H9 (cell line): Measurements from ENCODE around the gene MIGA2. TPM values are rescaled to one million over a fixed set of nuclear protein-coding genes. Genes with fewer than 3 reads are reported as not detected.

ENCODE experiments used
- DNase-seq: peaks from one replicate; pipeline ENCODE4 v3.0.0-alpha.2; 2017
- H2AFZ ChIP-seq: one replicate; pipeline ENCODE4 v1.6.1; 2013; ENCODE audit warnings: mild to moderate bottlenecking, low read length, control low read depth, moderate library complexity
- H2AK5ac ChIP-seq: 2 replicates; pipeline ENCODE4 v1.6.1; 2013; ENCODE audit warnings: low read length, control low read depth, mixed read lengths; ENCODE audit not compliant: insufficient read length
- H2BK120ac ChIP-seq: one replicate; pipeline ENCODE4 v1.6.1; 2013; ENCODE audit warnings: low read depth, mild to moderate bottlenecking, low read length, control low read depth, inconsistent platforms; ENCODE audit not compliant: poor library complexity, severe bottlenecking
- H2BK12ac ChIP-seq: 2 replicates; pipeline ENCODE4 v1.6.1; 2013; ENCODE audit warnings: low read length, control low read depth, mixed read lengths, low read depth; ENCODE audit not compliant: insufficient read length
- H2BK15ac ChIP-seq: 2 replicates; pipeline ENCODE4 v1.6.1; 2013; ENCODE audit warnings: low read depth, low read length, control low read depth
- H2BK20ac ChIP-seq: one replicate; pipeline ENCODE4 v1.6.1; 2013; ENCODE audit warnings: low read depth, mild to moderate bottlenecking, low read length, control low read depth, inconsistent platforms; ENCODE audit not compliant: poor library complexity, severe bottlenecking
- H2BK5ac ChIP-seq: 2 replicates; pipeline ENCODE4 v1.6.1; 2013; ENCODE audit warnings: low read length, control low read depth, mixed read lengths; ENCODE audit not compliant: insufficient read length
- H3K14ac ChIP-seq: 2 replicates; pipeline ENCODE4 v1.6.1; 2013; ENCODE audit warnings: low read length, control low read depth; ENCODE audit not compliant: insufficient read depth
- H3K18ac ChIP-seq: 2 replicates; pipeline ENCODE4 v1.6.1; 2013; ENCODE audit warnings: low read depth, mild to moderate bottlenecking, mixed read lengths, low read length, control low read depth; ENCODE audit not compliant: insufficient read length
- H3K23ac ChIP-seq: 2 replicates; pipeline ENCODE4 v1.6.1; 2013; ENCODE audit warnings: low read length, control low read depth, mixed read lengths, low read depth; ENCODE audit not compliant: insufficient read length
- H3K23me2 ChIP-seq: 2 replicates; pipeline ENCODE4 v1.6.1; 2013; ENCODE audit warnings: low read depth, mild to moderate bottlenecking, mixed read lengths, low read length, control low read depth; ENCODE audit not compliant: insufficient read length, poor library complexity, severe bottlenecking
- H3K27ac ChIP-seq: 2 replicates; pipeline ENCODE4 v1.5.1; 2013; ENCODE audit warnings: low read length, control low read depth, mixed read lengths, low read depth; ENCODE audit not compliant: insufficient read length
- H3K27me3 ChIP-seq: 2 replicates; pipeline ENCODE4 v1.6.1; 2013; ENCODE audit warnings: low read length, control low read depth, inconsistent platforms; ENCODE audit not compliant: insufficient read depth
- H3K4ac ChIP-seq: 2 replicates; pipeline ENCODE4 v1.6.1; 2013; ENCODE audit warnings: low read depth, mild to moderate bottlenecking, control low read depth, inconsistent platforms, low read length, moderate library complexity
- H3K4me1 ChIP-seq: 2 replicates; pipeline ENCODE4 v1.6.1; 2013; ENCODE audit warnings: low read length, control low read depth, inconsistent platforms; ENCODE audit not compliant: insufficient read depth
- H3K4me2 ChIP-seq: 2 replicates; pipeline ENCODE4 v1.6.1; 2013; ENCODE audit warnings: low read length, control low read depth, mixed read lengths; ENCODE audit not compliant: insufficient read length, insufficient read depth
- H3K56ac ChIP-seq: 2 replicates; pipeline ENCODE4 v1.6.1; 2013; ENCODE audit warnings: low read depth, mild to moderate bottlenecking, mixed read lengths, low read length, control low read depth; ENCODE audit not compliant: insufficient read length
- H3K79me1 ChIP-seq: 2 replicates; pipeline ENCODE4 v1.6.1; 2013; ENCODE audit warnings: low read depth, mild to moderate bottlenecking, moderate library complexity, low read length, control low read depth, inconsistent platforms; ENCODE audit not compliant: insufficient read depth, poor library complexity, severe bottlenecking
- H3K79me2 ChIP-seq: 2 replicates; pipeline ENCODE4 v1.6.1; 2013; ENCODE audit warnings: low read length, control low read depth, inconsistent platforms; ENCODE audit not compliant: insufficient read depth
- H3K9ac ChIP-seq: 2 replicates; pipeline ENCODE4 v1.6.1; 2013; ENCODE audit warnings: low read length, control low read depth, mixed read lengths; ENCODE audit not compliant: insufficient read length; ENCODE audit errors: extremely low read depth
- H3K9me3 ChIP-seq: one replicate; pipeline ENCODE4 v1.6.1; 2013; ENCODE audit warnings: low read depth, low read length, inconsistent platforms; ENCODE audit not compliant: control insufficient read depth
- H3T11ph ChIP-seq: one replicate; pipeline ENCODE4 v1.6.1; 2013; ENCODE audit warnings: mild to moderate bottlenecking, low read length, control low read depth, inconsistent platforms
- H4K20me1 ChIP-seq: one replicate; pipeline ENCODE4 v1.6.1; 2013; ENCODE audit not compliant: control insufficient read depth, insufficient read length, insufficient read depth
- H4K5ac ChIP-seq: 2 replicates; pipeline ENCODE4 v1.6.1; 2013; ENCODE audit warnings: low read depth, mild to moderate bottlenecking, mixed read lengths, low read length, control low read depth; ENCODE audit not compliant: insufficient read length
- H4K8ac ChIP-seq: replicated peaks from 2 replicates; pipeline ENCODE4 v1.6.1; 2013; ENCODE audit warnings: low read length, control low read depth, mixed read lengths, low read depth; ENCODE audit not compliant: insufficient read length
- H4K91ac ChIP-seq: 2 replicates; pipeline ENCODE4 v1.6.1; 2013; ENCODE audit warnings: low read depth, mild to moderate bottlenecking, moderate library complexity, mixed read lengths, low read length, control low read depth; ENCODE audit not compliant: insufficient read length
- H3K27ac Mint-ChIP-seq, 3 experiments: 2 replicates in 2 of 3; 3 replicates in 1 of 3; pipeline ENCODE4 v1.8.0; 2020 to 2021; ENCODE audit warnings: mixed read lengths in 3 of 3, mild to moderate bottlenecking in 1 of 3, moderate library complexity in 1 of 3
- H3K27me3 Mint-ChIP-seq: 2 replicates; pipeline ENCODE4 v1.8.0; 2021; ENCODE audit warnings: low read depth, mild to moderate bottlenecking, moderate library complexity, mixed read lengths
- H3K36me3 Mint-ChIP-seq, 3 experiments: 2 replicates in 2 of 3; 3 replicates in 1 of 3; pipeline ENCODE4 v1.8.0; 2020 to 2021; ENCODE audit warnings: low read depth in 3 of 3, mixed read lengths in 3 of 3; ENCODE audit not compliant: insufficient read depth in 1 of 3
- H3K4me1 Mint-ChIP-seq, 2 experiments: 2 replicates each; pipeline ENCODE4 v1.8.0; 2020; ENCODE audit warnings: mixed read lengths in 2 of 2
- H3K4me3 Mint-ChIP-seq, 2 experiments: 2 replicates in 1 of 2; 3 replicates in 1 of 2; pipeline ENCODE4 v1.8.0; 2020 to 2021; ENCODE audit warnings: mild to moderate bottlenecking in 2 of 2, mixed read lengths in 2 of 2, moderate library complexity in 1 of 2
- H3K9me3 Mint-ChIP-seq, 2 experiments: 2 replicates in 1 of 2; 3 replicates in 1 of 2; pipeline ENCODE4 v1.8.0; 2020; ENCODE audit warnings: mild to moderate bottlenecking in 2 of 2, mixed read lengths in 2 of 2, moderate library complexity in 1 of 2
- WGBS: extraction: QIAGEN DNeasy Blood & Tissue Kit; methylation state at CpG from one replicate; pipeline ENCODE4 v1.1.7; 2013; ENCODE audit warnings: missing lambda C conversion rate, low lambda C conversion rate, mixed read lengths; ENCODE audit not compliant: insufficient read length; ENCODE audit errors: extremely low coverage; 5-methylcytosine and 5-hydroxymethylcytosine counted together
- total RNA-seq: library from RNA; stranded (reverse); gene quantifications from 2 replicates; pipeline ENCODE4 v1.2.1, GENCODE V29; 2021
- TF ChIP-seq, protein P1 (sequence below): fragments of 200-600 bp; sonication (generic); conservative IDR thresholded peaks from 3 replicates; pipeline ENCODE4 v1.8.0; 2021; ENCODE audit warnings: antibody characterized with exemption, mild to moderate bottlenecking

MIGA2 gene
- total RNA-seq, 1 experiment from 2014 or later: 37.8 TPM

DNA sequence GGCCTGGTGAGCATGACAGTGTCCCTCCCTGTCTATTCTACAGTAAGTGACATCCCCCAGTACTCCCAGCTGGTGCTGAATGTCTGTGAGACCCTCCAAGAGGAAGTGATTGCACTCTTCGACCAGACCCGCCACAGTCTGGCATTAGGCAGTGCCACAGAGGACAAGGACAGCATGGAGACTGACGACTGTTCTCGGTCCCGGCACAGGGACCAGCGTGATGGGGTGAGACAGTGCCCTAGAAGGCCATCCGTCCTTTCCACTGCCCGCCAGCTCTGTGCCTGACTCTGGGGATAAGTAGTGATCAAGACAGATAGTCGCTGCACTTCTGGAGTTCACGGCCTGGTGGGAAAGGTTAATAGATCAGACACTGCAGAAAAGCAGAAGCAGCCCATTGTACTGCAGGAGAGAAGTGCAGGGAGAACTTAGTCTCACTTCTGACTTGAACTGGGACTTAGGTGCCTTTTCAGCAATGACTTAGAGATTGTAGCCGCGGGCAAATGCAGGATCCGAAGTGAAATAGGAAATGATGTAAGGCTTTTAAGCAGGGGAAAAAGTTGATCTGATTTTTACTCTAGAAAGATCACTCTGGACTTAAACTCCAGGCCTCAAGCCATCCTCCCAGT is 36.7 kb upstream of the MIGA2 start:
- no peak overlapping the region for H4K8ac ChIP-seq
- H3K9me3 Mint-ChIP-seq: no peaks in the 10 kb centered on the region
- H3K9ac ChIP-seq: no peak overlapping the region
- H3K4ac ChIP-seq: no peak overlapping the region
- no peak overlapping the region for H2AFZ ChIP-seq
- H2BK15ac ChIP-seq: no peak overlapping the region
- DNase-seq: no peak
- no peak overlapping the region for H3K56ac ChIP-seq
- H3K4me3 Mint-ChIP-seq: no peak overlapping the region
- H3K4me1 ChIP-seq: no peaks in the 10 kb centered on the region
- peaks cover 68 to 93% (median 83%) of the 10 kb centered on the region in 3 experiments for H3K36me3 Mint-ChIP-seq
- H3K79me2 ChIP-seq: no peaks in the 10 kb centered on the region
- H3K23me2 ChIP-seq: no peaks in the 10 kb centered on the region
- H3K27me3 Mint-ChIP-seq: no peaks in the 10 kb centered on the region; the same call in 1 of the 2 replicates
- H3K27me3 ChIP-seq: no peaks in the 10 kb centered on the region
- H4K91ac ChIP-seq: no peak overlapping the region
- no peak overlapping the region for H3T11ph ChIP-seq
- 0 out of 7 replicates have a peak overlapping the region, but pooled peaks of 1 of the 3 experiments have one; percentile 12 for H3K27ac Mint-ChIP-seq
- H2AK5ac ChIP-seq: no peak overlapping the region
- H3K79me1 ChIP-seq: no peaks in the 10 kb centered on the region
- H2BK12ac ChIP-seq: no peak overlapping the region
- H3K4me2 ChIP-seq: no peak overlapping the region
- H3K9me3 ChIP-seq: no peaks in the 10 kb centered on the region
- no peak overlapping the region for H2BK20ac ChIP-seq
- no peak overlapping the region for H3K23ac ChIP-seq
- no peak overlapping the region for H3K18ac ChIP-seq
- TF ChIP-seq, protein P1, sequence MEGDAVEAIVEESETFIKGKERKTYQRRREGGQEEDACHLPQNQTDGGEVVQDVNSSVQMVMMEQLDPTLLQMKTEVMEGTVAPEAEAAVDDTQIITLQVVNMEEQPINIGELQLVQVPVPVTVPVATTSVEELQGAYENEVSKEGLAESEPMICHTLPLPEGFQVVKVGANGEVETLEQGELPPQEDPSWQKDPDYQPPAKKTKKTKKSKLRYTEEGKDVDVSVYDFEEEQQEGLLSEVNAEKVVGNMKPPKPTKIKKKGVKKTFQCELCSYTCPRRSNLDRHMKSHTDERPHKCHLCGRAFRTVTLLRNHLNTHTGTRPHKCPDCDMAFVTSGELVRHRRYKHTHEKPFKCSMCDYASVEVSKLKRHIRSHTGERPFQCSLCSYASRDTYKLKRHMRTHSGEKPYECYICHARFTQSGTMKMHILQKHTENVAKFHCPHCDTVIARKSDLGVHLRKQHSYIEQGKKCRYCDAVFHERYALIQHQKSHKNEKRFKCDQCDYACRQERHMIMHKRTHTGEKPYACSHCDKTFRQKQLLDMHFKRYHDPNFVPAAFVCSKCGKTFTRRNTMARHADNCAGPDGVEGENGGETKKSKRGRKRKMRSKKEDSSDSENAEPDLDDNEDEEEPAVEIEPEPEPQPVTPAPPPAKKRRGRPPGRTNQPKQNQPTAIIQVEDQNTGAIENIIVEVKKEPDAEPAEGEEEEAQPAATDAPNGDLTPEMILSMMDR: no peak
- WGBS: no CpG with 5 or more reads among the region's 13 CpGs
- H3K14ac ChIP-seq: no peak overlapping the region
- no peak overlapping the region for H4K5ac ChIP-seq
- no peak overlapping the region for H2BK120ac ChIP-seq
- no peaks in the 10 kb centered on the region for H3K4me1 Mint-ChIP-seq
- H3K27ac ChIP-seq: no peak overlapping the region
- H2BK5ac ChIP-seq: no peak overlapping the region
- no peaks in the 10 kb centered on the region for H4K20me1 ChIP-seq
